Activated CD8-positive, alpha-beta T cell treated with anti-CD3 and anti-CD28 coated beads for 36 hours (primary cell): ENCODE results near the gene RUFY3. TPM values are rescaled to one million over a fixed set of nuclear protein-coding genes. Genes with fewer than 3 reads are reported as not detected.
"Not testable (repeated sequence)": the region's sequence is repeated elsewhere in the genome, so short reads cannot be mapped to it uniquely, and the experiment has no call there.

Source experiments
- ATAC-seq: fragments of 200-7000 bp; cut with Tn5 transposase; one replicate; pipeline ENCODE4 v1.10.0; 2021; ENCODE audit warnings: mild to moderate bottlenecking, moderate library complexity
- CTCF ChIA-PET: fragments of 350-600 bp; sonication (Branson Sonifier 250); formaldehyde crosslinking; loops from one replicate; lab custom pipeline; 2021; ENCODE audit warnings: antibody characterized with exemption; lab: Charles Lee
- POLR2A ChIA-PET: fragments of 350-600 bp; sonication (Branson Sonifier 250); formaldehyde crosslinking; loops from one replicate; lab custom pipeline; 2021; ENCODE audit warnings: antibody characterized with exemption; lab: Charles Lee
- DNase-seq: peaks from one replicate; pipeline ENCODE4 v3.0.0-alpha.2; 2020
- H3K27ac Mint-ChIP-seq: one replicate; pipeline ENCODE4 v1.8.0; 2021; ENCODE audit warnings: mild to moderate bottlenecking, mixed read lengths
- H3K27me3 Mint-ChIP-seq: one replicate; pipeline ENCODE4 v1.8.0; 2021; ENCODE audit warnings: mixed read lengths
- H3K36me3 Mint-ChIP-seq: one replicate; pipeline ENCODE4 v1.8.0; 2021; ENCODE audit warnings: low read depth, mixed read lengths
- H3K4me1 Mint-ChIP-seq: one replicate; pipeline ENCODE4 v1.8.0; 2021; ENCODE audit warnings: low read depth, mixed read lengths
- H3K4me3 Mint-ChIP-seq: one replicate; pipeline ENCODE4 v1.8.0; 2021; ENCODE audit warnings: mild to moderate bottlenecking, moderate library complexity, mixed read lengths
- H3K9me3 Mint-ChIP-seq: one replicate; pipeline ENCODE4 v1.8.0; 2021; ENCODE audit warnings: mixed read lengths
- intact Hi-C: fragments of 100-400 bp; cut with micrococcal nuclease; formaldehyde crosslinking; loops from one replicate; pipeline ENCODE4 v1.10.0; 2022
- total RNA-seq, 2 experiments: library from RNA; stranded (reverse); gene quantifications; one replicate each; pipeline ENCODE4 v1.2.3, GENCODE V29; 2021
- TF ChIP-seq, protein P1 (sequence below): fragments of 200-600 bp; IDR thresholded peaks from one replicate; pipeline ENCODE4 v1.8.0; 2022; ENCODE audit warnings: antibody characterized with exemption, mild to moderate bottlenecking

Gene RUFY3
- total RNA-seq, 2 experiments from 2014 or later = 13.6 to 17.5 TPM

DNA sequence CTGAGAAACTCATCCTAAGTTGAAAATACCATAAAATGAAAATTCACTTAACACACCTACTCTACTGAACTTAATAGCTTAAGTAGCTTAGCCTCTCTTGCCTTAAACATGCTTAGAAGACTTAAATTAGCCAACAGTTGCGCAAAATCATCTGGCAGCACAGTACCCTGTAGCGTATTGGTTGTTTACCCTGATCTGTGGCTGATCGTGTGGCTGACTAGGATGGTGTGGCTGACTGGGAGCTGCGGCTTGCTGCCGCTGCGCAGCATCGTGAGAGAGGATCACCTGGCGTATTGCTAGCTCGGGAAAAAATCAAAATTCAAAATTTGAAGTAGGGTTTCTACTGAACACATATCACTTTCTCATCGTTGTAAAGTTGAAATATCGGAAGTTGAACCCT, 6.3 kb downstream of the RUFY3 start:
- ATAC-seq (no peak), DNase-seq (no peak)
- H3K9me3 Mint-ChIP-seq = no peaks in the 10 kb centered on the region
- H3K36me3 Mint-ChIP-seq = no peaks in the 10 kb centered on the region
- H3K27ac Mint-ChIP-seq = no peak overlapping the region
- CTCF ChIA-PET = interaction anchor here (1.0 to 1.8 kb wide), 3 partner anchors 9 to 14 kb away, joined by 3 to 4 read pairs (median 3); no protein-coding TSS in a partner anchor
- H3K4me1 Mint-ChIP-seq = peaks cover 11% of the 10 kb centered on the region
- H3K4me3 Mint-ChIP-seq = no peak overlapping the region
- intact Hi-C loops = no loop called here
- TF ChIP-seq, protein P1, sequence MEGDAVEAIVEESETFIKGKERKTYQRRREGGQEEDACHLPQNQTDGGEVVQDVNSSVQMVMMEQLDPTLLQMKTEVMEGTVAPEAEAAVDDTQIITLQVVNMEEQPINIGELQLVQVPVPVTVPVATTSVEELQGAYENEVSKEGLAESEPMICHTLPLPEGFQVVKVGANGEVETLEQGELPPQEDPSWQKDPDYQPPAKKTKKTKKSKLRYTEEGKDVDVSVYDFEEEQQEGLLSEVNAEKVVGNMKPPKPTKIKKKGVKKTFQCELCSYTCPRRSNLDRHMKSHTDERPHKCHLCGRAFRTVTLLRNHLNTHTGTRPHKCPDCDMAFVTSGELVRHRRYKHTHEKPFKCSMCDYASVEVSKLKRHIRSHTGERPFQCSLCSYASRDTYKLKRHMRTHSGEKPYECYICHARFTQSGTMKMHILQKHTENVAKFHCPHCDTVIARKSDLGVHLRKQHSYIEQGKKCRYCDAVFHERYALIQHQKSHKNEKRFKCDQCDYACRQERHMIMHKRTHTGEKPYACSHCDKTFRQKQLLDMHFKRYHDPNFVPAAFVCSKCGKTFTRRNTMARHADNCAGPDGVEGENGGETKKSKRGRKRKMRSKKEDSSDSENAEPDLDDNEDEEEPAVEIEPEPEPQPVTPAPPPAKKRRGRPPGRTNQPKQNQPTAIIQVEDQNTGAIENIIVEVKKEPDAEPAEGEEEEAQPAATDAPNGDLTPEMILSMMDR = no peak
- no peaks in the 10 kb centered on the region for H3K27me3 Mint-ChIP-seq
- POLR2A ChIA-PET = no interaction called here

DNA sequence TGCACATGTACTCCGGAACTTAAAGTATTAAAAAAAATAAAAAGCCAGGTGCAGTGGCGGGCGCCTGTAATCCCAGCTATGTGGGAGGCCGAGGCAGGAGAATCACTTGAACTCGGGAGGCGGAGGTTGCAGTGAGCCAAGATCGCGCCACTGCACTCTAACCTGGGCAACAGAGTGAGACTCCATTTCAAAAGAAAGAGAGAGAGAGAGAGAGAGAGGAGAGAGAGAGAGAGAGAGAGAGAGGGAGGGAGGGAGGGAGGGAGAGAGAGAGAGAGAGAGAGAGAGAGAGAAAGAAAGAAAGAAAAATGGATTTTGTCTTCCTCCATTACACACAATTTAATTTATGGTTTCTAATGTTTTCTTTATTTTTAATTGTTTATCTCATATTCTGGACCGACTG, 11.1 kb downstream of the RUFY3 start:
- H3K27ac Mint-ChIP-seq = not testable (repeated sequence)

DNA sequence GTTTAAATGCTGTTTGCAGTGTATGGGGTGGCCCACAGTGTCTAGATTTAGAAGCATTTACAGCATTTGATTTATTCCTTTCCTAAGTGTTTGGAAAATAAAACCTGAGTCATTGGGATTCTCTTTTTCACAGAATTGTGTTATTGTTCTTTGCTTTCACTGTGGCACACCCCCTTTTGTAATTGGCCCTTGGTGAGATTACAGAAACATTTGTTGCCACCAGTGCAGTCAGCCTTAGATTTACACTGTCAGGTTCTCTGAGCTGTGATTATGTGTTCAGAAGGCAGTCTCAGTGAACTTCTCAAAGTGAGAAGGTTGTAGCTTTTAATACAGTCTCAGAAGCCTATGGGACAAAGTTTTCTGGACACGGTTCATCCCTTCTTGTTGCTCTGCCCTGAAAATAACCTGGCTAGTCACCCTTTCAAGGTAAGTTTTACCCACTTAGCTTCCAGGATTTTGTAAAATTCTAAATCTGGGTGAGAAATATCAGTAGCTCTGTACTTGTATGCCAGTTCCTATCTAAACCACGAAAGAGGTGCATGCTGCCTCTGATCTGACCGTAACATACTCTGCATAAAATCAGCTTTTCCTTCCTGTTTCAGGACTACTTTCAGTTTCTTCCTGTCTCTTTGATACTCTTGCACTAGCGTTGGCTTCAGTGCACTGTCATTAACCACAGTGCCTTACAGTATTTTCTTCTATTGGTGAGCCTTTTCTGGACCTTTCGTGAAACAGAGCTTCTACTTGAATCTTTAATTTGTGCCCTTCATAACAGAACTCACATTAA, 12.6 kb downstream of the RUFY3 start:
- H3K9me3 Mint-ChIP-seq = no peaks in the 10 kb centered on the region
- ChIA-PET CTCF (interaction anchor here (0.8 to 2.9 kb wide), 22 partner anchors 8 to 451 kb away, joined by 3 to 31 read pairs (median 4); partner anchors contain the start of genes DCK, RUFY3 and UTP3), POLR2A (interaction anchor here (0.6 to 2.8 kb wide), 10 partner anchors 15 to 262 kb away, joined by 3 to 15 read pairs (median 4); partner anchors contain the start of genes DCK, GRSF1 and UTP3)
- H3K4me3 Mint-ChIP-seq = peak overlapping the region; percentile 76
- TF ChIP-seq, protein P1 = no peak
- H3K27ac Mint-ChIP-seq = peak overlapping the region; percentile 90
- DNase-seq (peak; percentile 59), ATAC-seq (peak; percentile 90)
- no peaks in the 10 kb centered on the region for H3K36me3 Mint-ChIP-seq
- intact Hi-C loops = no loop called here
- peaks cover 37% of the 10 kb centered on the region for H3K4me1 Mint-ChIP-seq
- no peaks in the 10 kb centered on the region for H3K27me3 Mint-ChIP-seq

More for the DNA sequence above, 11.1 kb downstream of the RUFY3 start:
- ATAC-seq, H3K36me3 Mint-ChIP-seq, POLR2A ChIA-PET, H3K9me3 Mint-ChIP-seq, H3K4me3 Mint-ChIP-seq, DNase-seq, intact Hi-C loops, H3K27me3 Mint-ChIP-seq: not testable (repeated sequence)
- H3K4me1 Mint-ChIP-seq = peaks cover 37% of the 10 kb centered on the region
- CTCF ChIA-PET = interaction anchor here (2.5 kb wide), 1 partner anchor 44 kb away, joined by 8 read pairs; the partner anchor contains the start of gene UTP3

DNA sequence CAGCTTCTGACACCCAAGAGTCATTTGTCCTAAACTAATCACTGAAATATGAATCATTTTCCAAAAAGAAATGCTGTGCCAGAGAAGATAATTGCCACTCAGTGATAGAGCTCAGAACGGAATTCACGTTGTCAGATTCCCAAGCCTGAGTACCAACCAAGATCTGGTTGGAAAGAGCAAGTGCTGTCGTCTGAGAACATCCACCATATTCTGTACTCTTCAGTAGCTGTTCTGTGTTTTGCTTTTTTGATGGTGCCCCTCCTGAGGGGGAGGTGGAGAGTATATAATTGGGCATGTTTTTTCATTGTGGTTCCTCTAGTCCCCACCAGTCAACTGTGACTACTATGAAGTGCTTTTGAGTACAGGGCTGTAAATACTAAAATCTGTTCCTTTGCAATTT, 13.2 kb downstream of the RUFY3 start:
- Mint-ChIP-seq H3K9me3 (no peaks in the 10 kb centered on the region), H3K27ac (peak overlapping the region; percentile 90), H3K36me3 (no peaks in the 10 kb centered on the region), H3K4me1 (peaks cover 37% of the 10 kb centered on the region), H3K4me3 (peak overlapping the region; percentile 76), H3K27me3 (no peaks in the 10 kb centered on the region)
- CTCF ChIA-PET = interaction anchor here (0.8 to 2.9 kb wide), 20 partner anchors 9 to 451 kb away, joined by 3 to 31 read pairs (median 4); partner anchors contain the start of genes DCK, RUFY3 and UTP3
- POLR2A ChIA-PET = interaction anchor here (0.9 to 2.8 kb wide), 9 partner anchors 15 to 262 kb away, joined by 3 to 15 read pairs (median 5); partner anchors contain the start of genes DCK, GRSF1 and UTP3
- intact Hi-C loops = no loop called here
- TF ChIP-seq, protein P1 = no peak
- DNase-seq (no peak), ATAC-seq (peak; percentile 47)

DNA sequence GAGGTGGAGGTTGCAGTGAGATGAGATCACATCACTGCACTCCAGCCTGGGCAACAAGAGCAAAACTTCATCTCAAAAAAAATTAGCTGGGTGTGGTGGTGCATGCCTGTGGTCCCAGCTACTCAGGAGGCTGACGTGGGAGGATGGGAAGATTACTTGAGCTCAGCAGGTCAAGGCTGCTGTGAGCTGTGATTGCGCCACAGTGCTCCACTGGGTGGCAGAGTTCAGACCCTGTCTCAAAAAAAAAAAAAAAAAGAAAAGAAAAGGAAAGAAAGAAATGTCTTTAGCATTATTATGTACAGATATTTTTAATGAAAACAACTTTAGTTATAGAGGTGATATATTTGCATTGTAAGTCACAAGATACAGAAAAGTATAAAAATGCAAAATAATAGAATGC, 14.2 kb downstream of the RUFY3 start:
- TF ChIP-seq, protein P1 = peak; percentile 55
- H3K27me3 Mint-ChIP-seq, H3K4me3 Mint-ChIP-seq, intact Hi-C loops, H3K36me3 Mint-ChIP-seq, H3K9me3 Mint-ChIP-seq: not testable (repeated sequence)
- ChIA-PET CTCF (interaction anchor here (0.8 to 2.9 kb wide), 11 partner anchors 8 to 275 kb away, joined by 3 to 31 read pairs (median 5); partner anchors contain the start of genes DCK and RUFY3), POLR2A (interaction anchor here (2.8 kb wide), 1 partner anchor 14 kb away, joined by 14 read pairs; no protein-coding TSS in a partner anchor)
- Mint-ChIP-seq H3K4me1 (peaks cover 38% of the 10 kb centered on the region), H3K27ac (peak overlapping the region; percentile 61)
- ATAC-seq = peak; percentile 26
- DNase-seq = peak; percentile 64
